HG02884 (cell line): Measurements from ENCODE around the gene UTS2R.

Source experiments
- ATAC-seq: cut with Tn5 transposase; IDR thresholded peaks from one replicate; pipeline ENCODE4 v1.9.1; 2021; ENCODE audit warnings: mild to moderate bottlenecking, moderate library complexity; ENCODE audit not compliant: unreplicated experiment

The UTS2R gene

DNA sequence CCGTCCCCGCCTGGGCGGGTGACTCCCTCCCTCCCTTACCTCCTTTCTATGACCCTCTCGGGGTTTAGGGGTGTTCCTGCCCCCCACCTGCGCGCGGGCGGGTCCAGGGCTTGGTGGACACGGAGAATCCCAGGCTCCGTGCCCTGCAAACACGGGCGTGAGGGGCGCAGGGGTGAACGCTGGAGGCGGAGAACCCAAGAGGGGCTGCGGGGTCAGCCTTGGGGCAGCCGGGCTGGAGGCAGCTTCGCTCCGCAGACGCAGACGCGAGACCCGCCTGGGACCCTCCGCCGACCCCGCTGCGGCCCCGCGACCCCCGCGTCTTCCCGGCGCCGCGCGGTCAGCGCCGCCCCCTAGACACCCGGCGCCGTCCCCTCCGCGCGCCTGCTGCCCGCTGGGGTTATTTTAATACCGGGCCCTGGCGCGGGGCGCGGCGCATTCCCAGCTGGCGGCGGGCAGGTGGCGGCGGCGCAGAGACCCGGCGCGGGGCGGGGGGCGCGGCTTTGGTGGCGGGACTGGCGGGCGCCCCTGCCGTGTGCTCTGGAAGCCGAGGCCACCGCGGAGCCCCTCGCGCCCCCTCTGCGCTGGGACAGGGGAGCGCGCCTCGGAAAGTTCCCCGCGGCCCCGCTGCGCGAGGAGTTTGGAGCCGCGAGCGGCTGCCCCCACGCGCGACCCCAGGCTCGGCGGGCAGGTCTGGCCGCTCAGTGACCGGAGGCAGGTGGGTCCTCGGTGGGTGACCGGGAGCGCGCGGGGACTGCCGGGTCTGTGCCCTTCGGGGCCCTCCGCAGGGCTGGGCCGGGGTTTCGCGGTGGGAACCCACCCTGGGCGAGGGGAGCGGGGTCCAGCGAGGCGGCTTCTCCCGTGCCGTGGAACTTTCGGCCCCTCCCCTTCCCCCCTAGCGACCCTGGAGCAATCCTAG lies at the start of gene UTS2R:
Gene UTS2R (plus strand): TSS at position 433 of the 916 bp plus-strand sequence. CDS start 2,560 bp downstream, outside the sequence.
- ATAC-seq, result no peak

DNA sequence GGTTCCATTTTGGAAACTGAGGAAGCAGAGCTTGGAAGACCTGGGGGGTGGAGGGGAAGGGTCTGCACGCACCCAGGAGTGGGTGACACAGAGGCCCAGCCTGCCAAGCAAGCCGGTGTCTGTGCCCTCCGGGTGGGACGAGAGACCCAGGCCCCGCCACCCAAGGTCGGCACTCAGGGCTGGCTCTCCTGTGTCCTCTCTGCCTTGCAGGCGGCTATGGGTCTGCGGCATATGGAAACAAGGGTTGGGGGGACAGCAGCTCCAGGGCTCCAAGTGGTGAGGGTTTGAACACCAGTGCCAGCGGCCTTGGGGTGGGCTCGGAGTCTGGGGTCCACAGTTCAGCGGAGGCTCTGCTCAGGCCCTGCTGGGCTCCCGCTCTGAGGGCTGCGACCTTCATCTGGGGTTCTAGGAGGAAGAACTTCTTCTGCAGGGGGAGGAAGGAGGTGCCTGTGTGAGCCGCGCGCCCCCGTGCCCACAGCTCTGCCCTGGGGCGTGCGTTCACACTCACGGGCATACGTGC lies 49.6 kb upstream of the UTS2R start:
- ATAC-seq, result no peak

DNA sequence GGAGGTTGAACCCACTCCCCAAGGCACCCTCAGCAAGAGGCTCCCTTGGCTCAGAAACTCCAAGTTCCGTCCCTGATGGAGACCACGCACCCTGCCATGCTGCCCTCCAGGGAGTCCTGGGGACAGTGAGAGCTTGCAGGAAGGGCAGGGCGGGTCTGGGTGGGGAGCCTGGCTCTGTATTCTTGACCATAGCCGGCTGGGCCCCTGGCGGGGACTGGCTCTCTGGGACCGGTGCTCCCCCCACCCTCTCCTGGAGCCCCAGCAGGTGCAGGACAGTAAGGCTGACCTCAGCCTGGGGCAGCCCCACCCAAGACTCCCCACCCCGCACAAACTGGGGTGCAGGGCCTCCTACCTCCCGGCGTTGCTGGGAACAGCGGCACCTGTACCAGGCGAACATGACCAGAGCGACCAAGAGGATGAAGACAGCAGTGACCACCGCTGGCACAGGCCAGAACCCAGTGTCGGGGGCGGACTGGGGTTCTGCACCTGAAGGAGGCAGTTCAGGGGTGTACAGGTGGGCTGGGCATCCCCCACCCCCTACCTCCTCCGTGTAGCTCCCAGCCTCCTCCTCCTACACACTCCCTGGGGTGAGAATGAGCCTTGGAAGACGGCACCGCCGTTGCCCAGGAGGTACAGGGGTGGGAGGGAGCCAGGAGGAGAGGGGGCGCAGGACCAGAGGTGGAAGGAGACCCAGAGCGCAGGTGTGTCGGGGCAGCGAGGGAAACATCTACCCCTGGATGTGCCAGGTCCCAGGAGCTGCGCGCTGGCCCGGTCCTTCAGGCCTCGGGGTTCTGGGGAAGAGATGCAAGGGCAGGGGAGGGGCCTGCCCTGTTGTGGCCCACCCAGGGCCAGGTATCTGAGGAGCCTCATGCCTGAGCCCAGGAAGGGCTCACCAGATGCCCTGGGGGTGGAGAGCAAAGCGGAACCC lies 48.8 kb upstream of the UTS2R start:
- ATAC-seq, result no peak

DNA sequence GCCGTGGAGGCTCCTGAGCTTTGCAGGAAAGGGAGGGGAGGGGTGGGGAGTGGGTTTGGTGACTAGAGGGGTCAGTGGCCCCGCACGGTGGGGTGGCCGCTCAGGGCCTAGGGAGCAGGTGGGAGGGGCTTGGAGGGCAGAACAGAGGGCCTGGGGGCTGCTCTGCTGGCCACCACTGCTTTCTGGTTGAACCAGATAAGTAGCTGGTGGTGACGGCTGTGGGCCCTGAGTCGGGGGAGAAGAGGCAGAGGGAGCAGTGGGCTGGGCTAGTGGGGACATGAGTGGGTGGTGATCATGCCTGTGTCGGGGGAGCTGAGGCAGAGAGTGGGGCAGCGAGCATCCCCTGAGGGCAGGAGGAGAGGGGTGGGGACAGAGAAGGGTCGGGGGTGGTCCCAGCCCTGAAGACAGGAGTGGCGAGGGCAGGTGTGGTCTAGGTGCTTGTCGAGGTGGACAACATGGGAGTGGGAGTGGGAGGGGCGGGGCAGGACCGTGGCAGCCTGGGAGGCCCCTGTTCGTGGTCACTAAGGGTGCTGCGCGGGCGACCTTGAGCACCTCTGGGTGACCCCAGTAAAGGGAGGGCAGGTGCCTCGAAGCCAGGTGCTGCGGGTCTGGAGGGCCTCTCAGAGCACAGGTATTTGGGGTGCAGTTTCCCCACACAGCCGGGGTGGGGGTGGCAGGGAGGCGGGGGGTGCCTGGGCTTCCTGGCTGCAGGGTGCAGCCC lies 47.9 kb upstream of the UTS2R start:
- ATAC-seq, result no peak

DNA sequence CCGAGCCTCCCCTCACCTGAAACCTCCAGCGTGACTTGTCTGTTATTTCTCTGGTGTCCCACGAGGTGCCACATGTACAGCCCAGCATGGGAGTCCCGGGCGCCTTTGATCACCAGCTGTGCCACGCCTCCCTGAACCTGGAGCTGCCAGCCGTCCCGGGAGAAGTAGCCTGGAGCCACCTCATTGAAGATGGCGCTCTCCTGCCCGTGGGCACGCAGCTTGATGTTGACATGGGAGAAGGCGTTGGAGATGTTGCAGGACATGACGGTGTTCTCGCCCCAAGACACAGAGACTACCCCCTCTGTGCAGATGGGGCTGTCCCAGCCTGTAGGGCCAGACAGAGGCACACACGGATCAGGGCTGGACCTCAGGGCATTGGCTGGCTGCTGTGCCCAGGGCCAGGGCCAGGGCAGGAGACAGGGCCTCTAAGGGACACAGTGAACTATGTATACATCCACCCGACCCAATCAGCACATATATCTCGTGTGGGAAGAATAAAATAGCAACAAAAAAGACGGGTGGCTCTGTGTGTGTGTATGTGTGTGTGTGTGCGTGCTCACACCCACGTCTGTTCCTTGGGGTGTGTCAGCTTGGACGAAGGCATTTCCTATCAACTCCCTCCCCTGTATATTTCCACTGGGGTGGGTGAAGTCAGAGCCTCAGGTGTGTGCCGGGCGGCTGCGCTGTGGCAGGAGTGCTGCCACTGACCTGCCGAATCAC lies 46.8 kb upstream of the UTS2R start:
- no peak for ATAC-seq

DNA sequence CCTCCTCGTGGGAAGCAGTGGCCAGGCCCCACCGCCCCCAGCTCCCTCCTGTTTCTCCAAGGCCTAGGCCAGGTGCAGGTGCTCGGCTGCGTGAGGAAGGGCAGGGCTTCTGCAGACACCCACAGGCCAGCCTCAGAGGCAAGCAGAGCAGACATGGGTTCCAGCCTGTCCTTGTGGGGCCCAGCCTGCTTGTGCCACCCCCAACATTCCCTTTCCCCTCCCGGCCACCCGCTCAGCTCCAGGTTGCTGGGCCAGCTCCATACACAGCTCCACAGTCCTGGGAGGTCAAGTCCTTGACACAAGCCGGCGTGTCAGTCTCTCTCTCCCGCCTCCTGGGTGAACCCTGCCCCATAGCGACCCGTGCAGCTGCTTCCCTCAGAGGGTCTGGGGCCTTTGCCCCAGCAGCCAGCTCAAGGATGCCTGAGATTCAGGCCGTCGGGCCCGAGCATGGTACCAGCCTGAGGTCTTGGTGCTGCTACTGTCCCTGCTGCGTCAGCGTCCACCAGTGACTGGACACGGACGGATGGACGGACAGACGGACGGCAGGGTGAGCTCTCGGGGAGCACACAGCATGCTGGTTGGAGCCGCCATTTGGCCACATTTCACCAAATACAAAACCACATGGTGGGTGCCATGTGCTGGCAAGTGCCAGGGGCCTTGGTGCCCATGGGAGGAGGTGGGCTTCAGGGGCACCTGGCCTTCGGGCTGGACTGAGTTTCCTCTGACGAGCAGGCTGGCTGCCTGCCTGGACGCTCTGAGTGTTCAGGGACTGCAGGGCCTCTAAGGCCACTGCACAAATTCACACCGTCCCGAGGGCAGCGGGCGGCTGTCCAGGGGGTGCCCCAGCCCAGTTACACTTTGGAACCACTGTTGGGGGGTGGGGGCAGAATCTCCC lies 46.0 kb upstream of the UTS2R start:
- no peak for ATAC-seq

DNA sequence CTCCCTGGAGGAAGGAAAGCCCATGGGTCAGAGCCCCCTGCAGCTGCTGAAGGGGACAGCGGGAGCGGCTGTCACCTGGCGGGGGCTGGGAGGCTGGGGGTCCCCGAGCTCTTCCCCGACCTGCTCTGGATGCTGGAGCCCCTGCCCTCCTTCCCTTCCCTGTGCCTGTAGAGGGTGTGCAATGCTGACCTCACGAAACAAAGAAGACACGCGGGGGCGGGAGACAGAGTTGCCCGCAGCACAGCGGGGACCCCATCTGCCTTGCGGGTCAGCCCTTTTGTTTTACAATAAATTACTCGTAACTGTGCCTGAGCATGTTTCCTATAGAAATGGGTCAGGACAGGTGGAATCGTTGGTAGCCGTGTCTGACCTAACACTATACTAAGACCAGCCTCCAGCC lies 44.3 kb upstream of the UTS2R start:
- no peak for ATAC-seq

DNA sequence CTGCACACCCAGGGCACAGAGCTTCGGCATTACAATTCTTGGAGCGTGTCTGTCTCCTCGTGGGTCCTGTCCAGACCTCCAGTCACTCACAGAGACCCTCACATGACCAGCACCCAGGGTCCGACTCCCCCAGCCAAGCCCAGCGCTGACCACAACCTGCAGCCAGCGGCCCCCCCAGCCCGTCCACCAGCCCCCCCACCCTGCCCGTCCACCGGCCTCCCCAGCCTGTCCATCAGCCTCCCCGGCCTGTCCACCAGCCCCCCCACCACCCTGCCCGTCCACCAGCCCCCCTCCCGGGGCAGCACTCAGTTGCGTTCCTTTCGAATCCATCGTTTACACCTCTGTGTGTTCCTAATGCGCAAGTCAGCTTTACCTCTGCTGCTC lies 43.8 kb upstream of the UTS2R start:
- ATAC-seq, result no peak

DNA sequence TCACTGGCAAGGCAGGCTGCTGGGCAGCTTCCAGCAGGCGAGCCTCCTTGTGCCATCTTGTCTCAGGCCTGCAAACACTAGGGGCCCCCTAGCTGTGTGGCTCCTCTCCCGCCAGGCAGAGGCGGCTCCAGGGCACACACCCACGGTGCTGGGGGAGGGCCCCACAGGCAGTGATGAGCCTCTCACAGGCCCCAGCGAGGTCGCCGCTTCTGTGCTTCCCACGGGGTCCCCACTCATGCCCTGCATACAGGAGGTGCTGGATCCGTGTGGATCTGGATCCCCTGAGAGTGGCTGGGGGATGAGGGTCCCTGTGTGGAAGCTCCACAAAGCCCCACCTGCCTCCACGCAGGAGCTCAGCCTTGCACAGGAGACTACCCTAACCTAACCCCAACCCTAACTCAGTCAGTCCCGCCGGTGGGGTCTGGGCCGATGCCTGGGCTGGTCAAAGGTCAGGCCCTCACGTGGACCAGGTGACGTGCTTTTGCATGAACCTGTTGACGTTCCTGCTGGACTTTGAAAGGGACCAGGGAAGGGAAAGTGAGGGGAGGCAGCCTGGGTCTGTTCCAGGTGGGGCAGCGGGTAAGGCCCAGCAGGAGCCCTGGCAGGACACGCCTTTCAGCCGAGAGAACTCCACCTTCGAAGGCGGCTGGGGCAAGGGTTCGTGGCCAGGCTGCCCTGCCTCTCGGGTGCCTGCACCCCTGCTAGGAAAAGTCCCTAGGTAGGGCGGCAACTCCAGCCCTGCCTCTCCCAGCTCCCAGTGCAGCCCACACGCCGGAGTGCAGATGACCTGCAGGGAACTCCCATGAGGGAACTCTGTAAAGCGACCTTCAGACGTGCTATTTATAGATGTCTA lies 43.2 kb upstream of the UTS2R start:
- no peak for ATAC-seq

DNA sequence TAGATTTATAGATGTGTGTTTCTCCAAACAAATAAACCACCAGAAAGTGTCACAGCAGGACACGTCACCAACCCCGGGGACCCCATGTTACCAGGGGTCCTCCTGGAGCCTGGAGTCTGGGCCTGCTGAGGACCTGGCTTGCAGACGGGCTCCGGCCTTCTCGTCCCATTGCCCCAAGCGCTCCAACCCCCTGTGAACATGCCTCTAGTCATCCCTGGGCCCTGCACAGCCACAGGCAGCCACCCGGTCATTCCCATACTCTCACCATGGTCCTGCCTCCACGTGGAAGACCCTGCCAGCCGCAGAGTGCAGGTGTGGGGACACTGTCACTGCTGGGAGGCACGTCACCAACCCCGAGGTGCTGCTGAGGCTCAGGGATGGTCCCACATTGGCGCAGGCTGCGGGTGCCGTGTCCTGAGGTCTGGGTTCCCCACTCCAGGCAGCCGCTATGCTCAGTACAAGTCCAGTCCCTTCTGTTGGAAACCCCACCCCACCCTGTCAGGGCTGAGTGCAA lies 42.5 kb upstream of the UTS2R start:
- ATAC-seq, result no peak

DNA sequence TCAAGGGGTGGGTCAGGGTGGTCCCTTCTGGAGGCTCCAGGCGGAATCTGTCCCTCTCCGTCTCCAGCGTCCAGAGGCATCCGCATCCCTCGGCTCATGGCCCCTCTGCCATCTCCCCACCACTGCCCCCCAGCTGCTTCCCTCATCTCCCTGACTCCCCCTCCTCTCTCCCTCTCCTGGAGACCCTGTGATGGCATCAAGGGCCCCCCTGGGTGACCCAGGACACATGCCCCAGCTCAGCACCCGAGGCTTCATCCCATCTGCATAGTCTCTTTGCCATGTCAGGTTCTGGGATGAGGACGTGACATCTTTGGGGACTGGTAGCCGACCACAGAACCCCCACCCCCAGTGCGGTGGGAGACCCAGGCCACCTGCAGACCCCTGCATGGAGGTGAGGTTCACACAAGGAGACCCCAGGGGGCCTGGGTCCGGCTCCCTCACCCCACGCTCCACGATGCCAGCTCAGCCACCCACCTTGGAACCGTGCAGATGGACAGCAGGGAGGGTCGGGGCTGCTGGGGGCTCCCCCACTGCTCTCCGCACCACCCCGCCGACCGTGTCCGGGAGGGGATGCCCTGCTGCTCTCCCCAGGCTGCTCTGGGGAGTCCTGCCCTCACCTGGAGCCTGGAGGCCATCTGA lies 41.8 kb upstream of the UTS2R start:
- ATAC-seq, result no peak

DNA sequence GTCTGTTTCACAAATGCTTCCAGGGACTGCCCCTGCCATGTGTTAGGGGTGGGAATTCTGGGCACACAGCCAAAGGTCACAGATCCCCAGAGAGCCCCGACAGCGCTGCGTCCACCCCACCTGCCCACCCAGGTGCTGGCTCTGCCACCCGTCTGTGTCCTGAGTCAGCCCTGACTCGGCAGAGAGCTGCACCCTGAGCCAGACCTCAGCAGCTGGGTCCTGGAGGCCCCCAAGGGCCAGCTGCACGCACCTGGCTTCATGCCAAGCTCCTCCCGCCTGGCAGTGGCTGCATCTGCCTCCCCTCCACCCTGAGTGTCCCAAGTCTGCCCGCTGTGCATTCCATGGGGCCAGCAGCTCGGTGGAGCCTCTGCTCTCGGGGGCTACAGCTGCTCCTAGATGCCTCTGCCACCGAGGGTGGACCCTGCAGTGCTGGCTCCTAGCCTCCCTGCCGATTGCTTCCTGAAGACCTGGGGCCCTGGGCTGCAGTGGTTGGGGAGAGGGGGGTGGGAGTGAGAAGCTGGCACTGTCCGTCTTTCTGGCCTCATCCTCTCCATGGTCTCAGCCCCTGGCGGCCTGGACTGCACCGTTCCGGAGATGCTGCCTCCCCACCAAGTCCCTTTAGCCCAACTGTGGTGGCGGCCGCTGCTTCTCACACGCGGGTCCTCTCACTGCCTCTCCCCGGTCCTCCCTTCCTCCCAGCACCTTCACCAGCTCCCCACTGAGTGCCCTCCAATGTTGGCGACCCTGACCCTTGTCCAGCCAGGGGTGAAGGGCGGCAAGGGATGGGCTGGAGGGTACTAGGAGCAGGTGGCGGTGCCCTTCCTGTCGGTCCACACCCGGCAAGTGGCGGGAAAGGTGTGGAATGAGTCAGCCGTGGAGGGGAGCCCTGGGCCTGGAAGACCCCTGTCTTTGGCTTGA lies 41.0 kb upstream of the UTS2R start:
- ATAC-seq, result no peak

DNA sequence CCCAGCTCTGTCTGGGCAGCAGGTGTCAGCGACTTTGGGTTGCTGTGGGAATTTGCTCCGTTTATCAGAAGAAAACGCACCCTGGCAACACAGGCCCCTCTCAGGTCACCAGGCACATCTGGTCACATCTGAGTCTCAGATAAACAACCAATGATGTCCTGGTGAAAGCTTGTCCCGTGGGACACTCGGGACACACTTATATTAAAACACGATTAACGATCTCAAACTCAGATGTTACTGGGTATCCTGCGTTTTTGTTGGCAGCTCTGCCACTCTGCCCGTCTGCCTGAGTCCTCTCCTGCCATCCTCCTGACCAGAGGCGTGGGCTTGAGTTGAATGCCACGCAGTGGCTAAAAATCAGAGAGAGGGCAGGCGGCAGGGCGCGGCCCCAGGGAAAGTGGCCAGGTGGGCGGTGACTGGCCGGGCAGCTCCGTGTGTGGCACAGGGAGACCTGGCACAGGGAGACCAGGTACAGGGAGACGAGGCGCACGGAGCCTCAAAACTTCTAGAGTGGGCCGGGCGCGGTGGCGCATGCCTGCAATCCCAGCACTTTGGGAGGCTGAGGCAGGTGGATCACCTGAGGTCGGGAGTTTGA lies 40.1 kb upstream of the UTS2R start:
- no peak for ATAC-seq

DNA sequence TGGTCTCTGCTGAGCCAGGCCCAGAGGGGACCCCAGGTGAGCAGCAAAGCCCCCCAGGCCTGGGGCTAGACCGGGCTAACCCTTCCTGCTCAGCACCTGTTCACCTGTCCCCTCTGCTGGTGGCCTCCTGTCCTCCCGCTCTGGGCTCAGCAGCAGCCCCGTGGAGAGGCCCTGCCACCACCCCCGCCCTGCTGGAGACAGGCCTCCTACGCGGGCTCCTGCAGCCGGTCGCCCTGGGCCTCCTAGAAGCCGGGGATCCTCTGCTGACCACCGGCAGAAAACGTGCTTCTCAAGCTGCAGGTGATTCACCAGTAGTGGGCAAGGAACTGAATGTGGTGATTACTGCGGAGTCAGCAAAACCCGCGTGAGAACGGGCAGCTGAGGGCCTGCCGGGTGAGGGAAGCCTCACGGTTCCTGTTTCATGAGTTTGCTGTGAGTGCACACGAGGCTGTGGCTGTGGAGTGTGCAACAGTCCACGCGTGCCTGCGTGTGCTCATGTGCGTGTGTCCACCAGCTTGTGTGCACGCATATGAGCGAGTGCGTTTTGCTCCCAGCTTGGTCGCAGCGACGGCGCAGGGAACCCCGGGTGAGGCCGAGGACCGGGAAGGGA lies 38.8 kb upstream of the UTS2R start:
- ATAC-seq, result no peak

DNA sequence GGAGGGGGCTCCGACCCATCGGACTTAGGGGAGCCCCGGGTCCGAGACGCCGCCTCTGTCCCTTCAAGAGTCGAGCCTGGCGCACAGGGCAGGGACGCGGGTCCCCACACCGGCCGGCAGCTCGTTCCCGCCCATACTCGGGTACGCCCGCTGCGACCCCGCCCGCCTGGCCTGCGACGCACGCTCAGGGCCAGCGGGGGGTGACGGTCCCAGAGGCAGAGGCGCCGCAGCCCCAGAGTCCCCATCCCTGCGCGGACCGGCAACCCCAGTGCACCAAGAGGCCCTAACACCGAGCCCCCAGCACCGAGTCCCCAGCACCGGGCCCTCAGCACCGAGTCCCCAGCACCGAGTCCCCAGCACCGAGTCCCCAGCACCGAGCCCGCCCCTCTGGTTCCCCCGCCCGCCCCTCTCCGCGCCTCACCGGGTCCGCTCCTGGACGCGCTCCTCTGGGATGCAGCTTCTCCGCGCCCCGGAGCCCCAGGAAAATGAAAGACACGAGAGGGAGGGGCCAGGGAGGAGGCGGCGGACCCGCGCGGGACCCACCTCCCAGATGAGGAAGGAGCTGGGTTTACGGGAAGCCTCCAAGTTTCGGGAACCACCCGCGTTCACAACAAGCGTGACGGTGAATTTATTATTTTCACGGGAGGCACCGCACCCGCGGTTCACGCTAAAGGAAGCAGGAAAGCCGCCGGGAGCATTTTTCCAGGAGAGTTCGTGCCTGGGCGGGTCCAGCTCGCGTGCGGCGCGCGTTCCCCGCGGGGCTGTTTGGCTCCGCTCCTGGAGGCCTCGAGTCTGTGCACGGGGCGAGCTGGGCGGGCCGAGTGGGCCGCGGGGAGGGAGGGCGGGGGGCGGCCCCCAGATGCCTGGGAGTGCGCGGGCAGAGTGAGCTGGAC lies 38.0 kb upstream of the UTS2R start, which contains the start of gene SECTM1:
Gene SECTM1 (minus strand): TSS at position 488 of the 893 bp plus-strand sequence. CDS start 6,526 bp downstream, outside the sequence.
- ATAC-seq, result no peak
